Prostate gland (tissue), 2 donors: ENCODE measurements around the gene ZNF664. TPM values are rescaled to one million over a fixed set of nuclear protein-coding genes. Genes with fewer than 3 reads are reported as not detected.

Experiments used
- DNase-seq: peaks from one replicate; pipeline ENCODE4 v3.0.0-alpha.2; 2019; ENCODE audit warnings: low spot score
- H3K27ac ChIP-seq, 2 donors: fragments of 200-600 bp; sonication (generic); 2 replicates each; pipeline ENCODE4 v1.5.1; 2017 to 2019
- H3K27me3 ChIP-seq: fragments of 200-600 bp; sonication (generic); replicated peaks from 2 replicates; pipeline ENCODE4 v1.5.1; 2019; ENCODE audit not compliant: insufficient read depth
- H3K36me3 ChIP-seq, 2 donors: fragments of 200-600 bp; sonication (generic); 1 replicate in 1 of 2; 2 replicates in 1 of 2; pipeline versions ENCODE4 v1.5.1 to v1.8.1; 2017 to 2019
- H3K4me1 ChIP-seq: fragments of 200-600 bp; sonication (generic); replicated peaks from 2 replicates; pipeline ENCODE4 v1.5.1; 2019
- H3K4me3 ChIP-seq, 2 donors: fragments of 200-600 bp; sonication (generic); 2 replicates each; pipeline ENCODE4 v1.5.1; 2017 to 2019
- H3K9me3 ChIP-seq: fragments of 200-600 bp; sonication (generic); 2 replicates; pipeline ENCODE4 v1.5.1; 2017
- CTCF ChIP-seq, 4 experiments: fragments of 200-600 bp in 2 of 4; fragments of 450-650 bp in 2 of 4; sonication (generic) in 2 of 4; IDR thresholded peaks; 1 replicate in 3 of 4; 2 replicates in 1 of 4; pipeline ENCODE4 v1.5.1; 2016 to 2019; ENCODE audit warnings: antibody characterized with exemption in 4 of 4, mild to moderate bottlenecking in 2 of 4, moderate library complexity in 2 of 4
- POLR2A ChIP-seq: fragments of 450-650 bp; IDR thresholded peaks from one replicate; pipeline ENCODE4 v1.6.1; 2016; ENCODE audit warnings: antibody characterized with exemption, mild to moderate bottlenecking
- POLR2AphosphoS5 ChIP-seq: sonication (generic); formaldehyde crosslinking; IDR thresholded peaks from one replicate; pipeline ENCODE4 v1.6.1; 2017; ENCODE audit warnings: antibody characterized with exemption
- WGBS: methylation state at CpG from one replicate; pipeline ENCODE4 v1.1.5; 2018; 5-methylcytosine and 5-hydroxymethylcytosine counted together
- intact Hi-C: fragments of 100-400 bp; cut with DNase I; formaldehyde crosslinking; loops from one replicate; pipeline ENCODE4 v1.14.2; 2022
- total RNA-seq, 2 donors: library from RNA; depleted of rRNA; stranded (reverse); fragments of >200 nt; gene quantifications; one replicate each; pipeline ENCODE4 v1.1.0, GENCODE V29; 2016

ZNF664 gene
- total RNA-seq, 2 donors from 2014 or later: 59.4 to 70.5 TPM

- 82% methylated on average over 3 of the region's 3 CpGs for WGBS
- H3K27ac ChIP-seq: no peak overlapping the region
- TF ChIP-seq POLR2A (no peak), CTCF (IDR thresholded peaks at IDR 0.05) (no peak), POLR2AphosphoS5 (no peak)
- H3K9me3 ChIP-seq: no peaks in the 10 kb centered on the region
- intact Hi-C loops: no loop called here
- H3K4me1 ChIP-seq: no peaks in the 10 kb centered on the region
- no peaks in the 10 kb centered on the region for H3K36me3 ChIP-seq
- H3K4me3 ChIP-seq: no peak overlapping the region
- H3K27me3 ChIP-seq: no peaks in the 10 kb centered on the region
- no peak for DNase-seq
Observed at GRCh38 chr12:123986374-123986965, 13.5 kb downstream of the ZNF664 start.

- Histone ChIP-seq H3K27me3 (no peaks in the 10 kb centered on the region), H3K4me1 (no peaks in the 10 kb centered on the region), H3K27ac (no peak overlapping the region), H3K36me3 (no peaks in the 10 kb centered on the region), H3K9me3 (no peaks in the 10 kb centered on the region), H3K4me3 (no peak overlapping the region)
- intact Hi-C loops: no loop called here
- TF ChIP-seq POLR2AphosphoS5 (no peak), CTCF (IDR thresholded peaks at IDR 0.05) (no peak), POLR2A (no peak)
- WGBS: 91% methylated on average over 2 of the region's 2 CpGs
- DNase-seq: no peak
Observed at GRCh38 chr12:123987022-123987421, 14.0 kb downstream of the ZNF664 start.

GRCh38 chr12:123989168-123989567, 16.2 kb downstream of the ZNF664 start:
- Histone ChIP-seq H3K27ac (no peak overlapping the region), H3K9me3 (no peaks in the 10 kb centered on the region), H3K4me1 (no peaks in the 10 kb centered on the region), H3K36me3 (no peaks in the 10 kb centered on the region), H3K4me3 (no peak overlapping the region), H3K27me3 (no peaks in the 10 kb centered on the region)
- intact Hi-C loops: no loop called here
- no peak for DNase-seq
- 95% methylated on average over 5 of the region's 5 CpGs for WGBS
- TF ChIP-seq POLR2AphosphoS5 (no peak), POLR2A (no peak), CTCF (IDR thresholded peaks at IDR 0.05) (no peak)

- no peaks in the 10 kb centered on the region for H3K27me3 ChIP-seq
- no peaks in the 10 kb centered on the region for H3K4me1 ChIP-seq
- intact Hi-C loops: no loop called here
- no peaks in the 10 kb centered on the region for H3K9me3 ChIP-seq
- TF ChIP-seq CTCF (IDR thresholded peaks at IDR 0.05): no peak
- no peak for TF ChIP-seq POLR2A
- TF ChIP-seq POLR2AphosphoS5: no peak
- no peak overlapping the region for H3K27ac ChIP-seq
- no peak for DNase-seq
- 89% methylated on average over 1 of the region's 1 CpG for WGBS
- no peaks in the 10 kb centered on the region for H3K36me3 ChIP-seq
- no peak overlapping the region for H3K4me3 ChIP-seq
Observed at GRCh38 chr12:123989753-123990152, 16.7 kb downstream of the ZNF664 start.

- Histone ChIP-seq H3K36me3 (no peaks in the 10 kb centered on the region), H3K4me1 (no peaks in the 10 kb centered on the region), H3K4me3 (no peak overlapping the region), H3K9me3 (no peaks in the 10 kb centered on the region), H3K27me3 (no peaks in the 10 kb centered on the region), H3K27ac (no peak overlapping the region)
- intact Hi-C loops: no loop called here
- no peak for TF ChIP-seq POLR2AphosphoS5
- TF ChIP-seq POLR2A: no peak
- no peak for TF ChIP-seq CTCF (IDR thresholded peaks at IDR 0.05)
- no peak for DNase-seq
- 83% methylated on average over 4 of the region's 4 CpGs for WGBS
Observed at GRCh38 chr12:123990511-123990910, 17.5 kb downstream of the ZNF664 start.
